NCI-H446 treated with DMSO at 0.1 percent for 48 hours (cell line): ENCODE results near the gene LRRTM4.
"Not testable (repeated sequence)": the region's sequence is repeated elsewhere in the genome, so short reads cannot be mapped to it uniquely, and the experiment has no call there.

Experiments
- DNase-seq: peaks from one replicate; lab custom pipeline; 2025; lab: John Stamatoyannopoulos, UW

Gene LRRTM4

DNA sequence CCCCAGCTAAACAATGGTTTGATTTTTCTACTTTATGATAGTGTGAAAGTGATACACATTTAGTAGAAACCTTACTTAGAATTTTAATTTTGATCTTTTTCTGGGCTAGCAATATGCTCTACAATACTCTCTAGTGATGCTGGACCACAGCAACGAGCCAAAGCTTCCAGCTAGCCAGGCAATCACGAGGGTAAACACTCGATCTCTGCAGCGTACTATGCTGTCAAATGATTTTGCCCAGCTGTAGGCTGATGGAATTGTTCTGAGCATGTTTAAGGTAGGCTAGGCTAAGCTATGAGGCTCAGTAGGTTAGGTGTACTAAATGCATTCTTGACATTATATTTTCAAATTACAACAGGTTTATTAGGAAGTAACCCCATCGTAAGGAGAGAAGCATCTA lies 207.5 kb downstream of the LRRTM4 start:
- DNase-seq: no peak

DNA sequence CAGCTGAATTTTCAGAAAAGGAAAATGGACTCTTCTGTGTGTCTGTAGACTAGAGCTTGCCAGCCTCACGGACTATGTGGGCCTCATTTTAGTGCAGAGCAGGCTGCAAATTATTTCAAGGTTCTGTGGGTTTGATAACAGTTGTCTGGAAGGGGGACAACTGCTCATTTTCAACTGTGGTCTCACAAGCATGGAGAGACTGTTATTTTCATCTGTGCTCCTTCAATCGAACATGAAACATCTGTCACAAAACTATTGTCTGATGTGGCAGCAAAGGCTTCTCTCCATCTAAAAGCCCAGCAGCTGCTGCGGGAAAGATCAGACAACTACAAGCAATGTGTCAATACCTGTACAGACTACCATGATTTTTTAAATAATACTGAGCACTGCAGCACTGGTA lies 211.8 kb downstream of the LRRTM4 start:
- DNase-seq: no peak

DNA sequence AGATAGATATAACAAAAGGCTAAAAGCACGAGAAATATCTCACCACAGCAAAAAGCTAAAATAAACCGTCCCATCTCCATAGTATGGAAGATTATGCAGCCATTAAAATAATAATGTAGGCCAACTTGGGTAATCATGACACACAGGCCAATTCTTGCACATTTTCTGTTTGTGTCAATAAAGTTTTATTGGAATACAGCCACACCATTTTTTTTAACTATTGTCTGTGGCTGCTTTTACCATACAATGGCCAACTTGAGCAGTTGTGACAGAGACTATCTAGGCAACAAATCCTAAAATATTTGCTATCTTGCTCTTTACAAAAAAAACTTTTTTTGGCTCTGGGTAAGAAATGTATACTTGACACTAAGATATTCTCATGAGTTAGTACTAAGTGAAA lies 212.5 kb downstream of the LRRTM4 start:
- no peak for DNase-seq

DNA sequence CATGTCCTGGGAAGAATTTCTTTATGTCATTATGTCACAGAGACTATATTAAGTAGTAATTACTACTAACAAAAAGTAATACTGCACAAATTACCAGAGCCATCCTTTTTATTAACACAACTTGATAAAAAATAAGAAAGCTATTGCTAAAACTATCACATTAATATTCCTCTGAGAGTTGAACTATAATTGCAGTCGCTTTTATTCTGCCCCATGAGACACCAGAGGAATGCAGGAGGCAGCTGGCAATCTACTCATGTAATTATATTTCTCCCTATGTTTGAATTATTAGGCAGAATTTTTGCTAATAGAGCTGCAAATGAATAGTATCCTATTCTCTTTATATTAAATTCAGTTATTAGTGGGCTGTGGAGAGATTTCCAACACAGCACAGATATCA lies 220.7 kb downstream of the LRRTM4 start:
- DNase-seq: no peak

DNA sequence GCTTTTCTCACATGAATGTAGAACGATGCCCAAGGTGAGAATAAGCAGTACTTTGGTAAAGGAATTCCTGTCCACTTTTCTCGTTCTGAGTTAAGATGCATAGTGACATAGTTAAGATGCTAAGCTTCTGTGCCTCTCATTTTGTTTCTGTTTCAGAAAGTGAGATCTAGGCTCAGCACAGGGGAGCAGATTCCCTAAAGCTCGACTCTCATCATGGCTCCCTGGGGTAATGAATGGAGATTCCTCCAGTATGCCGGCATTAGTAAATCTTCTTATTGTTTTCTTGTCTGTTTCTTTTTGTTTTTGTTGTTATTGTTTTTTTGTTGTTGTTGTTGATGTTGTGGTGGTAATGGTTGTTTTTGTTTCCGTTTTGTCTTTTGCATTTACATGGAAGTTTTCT lies 225.4 kb downstream of the LRRTM4 start:
- no peak for DNase-seq

DNA sequence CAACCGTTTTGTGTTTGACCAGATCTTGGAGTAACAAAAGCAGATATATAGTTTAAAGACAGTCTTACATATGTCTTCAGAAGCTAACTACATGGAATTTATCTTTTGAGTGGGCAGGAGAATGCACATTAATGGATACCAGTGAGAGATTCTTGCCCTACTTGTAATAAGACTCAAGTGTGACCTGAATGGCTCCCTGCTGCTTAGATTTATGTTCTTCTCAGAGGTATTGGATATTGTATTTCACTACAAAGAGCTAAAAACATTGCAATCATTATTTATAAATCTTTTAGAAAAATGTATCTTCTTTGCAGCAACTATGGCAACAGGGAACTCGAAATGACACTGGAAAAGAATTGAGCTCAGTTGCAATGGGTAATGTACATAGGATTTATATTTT lies 227.7 kb downstream of the LRRTM4 start:
- no peak for DNase-seq

DNA sequence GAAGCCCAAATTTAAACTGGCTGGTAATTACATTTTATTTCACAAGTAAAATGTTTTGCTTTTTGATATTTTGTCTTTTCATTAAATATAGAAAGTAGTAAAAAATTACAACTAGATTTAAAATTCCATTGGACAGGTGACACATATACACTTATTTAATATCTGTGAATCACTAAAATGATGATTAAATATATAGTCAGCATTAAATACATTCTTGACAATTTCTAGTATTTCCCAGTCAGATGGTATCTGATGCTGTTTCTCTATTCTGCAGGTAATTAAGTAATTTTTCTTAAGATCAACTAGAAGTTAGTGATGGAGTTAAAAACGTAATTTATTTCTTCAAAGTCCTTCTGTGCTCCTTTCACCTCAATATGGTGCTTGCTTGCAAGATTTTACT lies 237.8 kb downstream of the LRRTM4 start:
- DNase-seq: no peak

DNA sequence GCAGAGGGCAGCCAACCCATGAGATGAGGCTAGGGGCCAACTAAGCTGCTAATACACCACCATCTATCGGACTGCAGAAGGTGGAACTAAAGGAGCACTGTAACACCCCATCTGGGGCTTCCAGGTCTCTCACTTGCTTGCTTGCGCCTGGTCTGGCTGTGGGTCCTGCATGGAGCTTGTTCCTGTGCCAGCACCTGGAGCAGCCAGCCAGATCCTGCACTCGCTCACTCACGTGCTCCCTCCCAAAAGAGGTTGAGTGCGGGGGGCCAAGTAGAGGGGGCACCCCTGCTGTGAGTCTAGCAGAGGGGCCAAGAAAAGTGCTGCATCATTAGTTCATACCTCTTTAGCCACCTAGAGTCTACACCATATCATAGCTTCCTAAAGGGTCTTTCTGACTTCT lies 250.9 kb downstream of the LRRTM4 start:
- no peak for DNase-seq

DNA sequence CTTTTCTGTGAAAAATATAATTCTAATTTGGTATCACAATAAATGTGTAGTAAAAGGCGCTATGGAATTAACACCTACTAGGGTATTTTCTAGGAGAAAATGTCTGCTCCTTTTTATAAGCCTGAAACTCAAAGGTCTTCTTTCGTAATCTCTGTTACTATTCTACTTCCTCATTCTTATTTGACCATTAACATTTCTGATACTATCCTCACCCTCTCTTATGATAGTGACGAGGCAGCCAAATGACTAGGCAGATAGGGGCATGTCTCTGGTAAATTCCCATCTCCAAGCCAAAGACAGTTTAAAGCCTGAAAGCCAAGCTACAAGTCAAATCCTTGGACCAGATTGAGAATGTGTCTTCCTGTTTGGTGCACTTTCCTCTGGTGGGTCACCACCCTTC lies 251.7 kb downstream of the LRRTM4 start:
- DNase-seq: no peak

DNA sequence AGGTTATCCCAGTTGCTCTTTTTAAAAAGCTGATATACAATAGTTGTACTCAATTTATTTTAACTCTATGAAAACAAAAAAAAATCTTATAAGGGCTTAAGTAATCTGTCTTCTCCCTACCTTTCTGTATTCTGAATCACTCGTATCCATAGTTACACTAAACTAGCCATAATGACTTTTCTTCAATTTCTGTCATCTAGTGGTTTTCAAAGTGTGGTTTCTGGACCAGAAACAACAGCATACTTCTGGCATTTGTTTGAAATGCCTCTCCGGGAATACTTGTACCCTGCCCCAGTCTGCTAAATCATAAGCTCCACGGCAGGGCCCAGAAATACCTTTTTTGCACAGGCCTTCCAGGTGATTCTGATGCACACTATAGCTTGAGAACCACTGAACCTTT lies 253.6 kb downstream of the LRRTM4 start:
- no peak for DNase-seq

DNA sequence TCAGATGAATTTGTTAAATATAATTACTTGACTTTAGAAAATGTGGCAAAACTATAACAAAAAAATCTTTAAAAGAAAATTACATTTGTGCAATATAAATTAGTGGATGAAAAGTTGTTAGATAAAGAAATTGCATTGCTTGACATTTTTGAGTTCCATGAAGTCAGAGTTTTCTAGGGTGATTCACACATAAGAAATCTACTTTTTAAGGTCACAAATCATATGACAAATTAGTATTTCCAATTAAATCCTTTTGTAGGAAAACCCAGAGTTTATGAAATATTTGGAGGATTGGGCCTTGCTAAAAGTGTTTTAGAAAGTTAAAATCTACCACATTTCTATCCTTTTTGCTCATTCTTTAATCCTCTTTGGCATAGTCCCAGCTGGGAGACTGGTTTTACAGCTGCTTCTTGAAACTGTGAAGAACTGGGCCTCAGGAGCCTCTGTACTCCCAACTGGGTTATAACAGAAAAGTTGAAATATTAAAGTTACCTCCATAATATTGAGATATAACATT lies 289.2 kb downstream of the LRRTM4 start:
- DNase-seq: no peak

DNA sequence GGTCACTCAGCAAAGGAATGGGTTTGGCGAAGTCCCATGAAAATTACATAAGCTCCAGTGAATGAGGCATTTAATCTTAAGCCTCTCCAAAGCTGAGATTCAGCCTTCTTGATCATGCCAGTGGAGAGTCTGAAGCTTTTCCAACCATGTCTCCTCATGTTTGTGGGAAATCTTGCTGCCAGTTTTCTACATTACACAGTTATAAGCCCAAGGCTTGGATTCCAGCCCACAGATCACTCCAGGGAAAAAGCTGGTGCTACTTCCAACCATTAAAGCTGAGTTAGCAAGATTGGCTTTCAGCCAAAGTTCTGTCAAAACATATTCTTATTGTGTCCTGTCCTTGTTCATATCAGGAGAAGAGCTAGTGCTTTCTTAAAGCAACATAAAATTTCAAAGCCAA lies 293.8 kb downstream of the LRRTM4 start:
- DNase-seq: peak; percentile 64

DNA sequence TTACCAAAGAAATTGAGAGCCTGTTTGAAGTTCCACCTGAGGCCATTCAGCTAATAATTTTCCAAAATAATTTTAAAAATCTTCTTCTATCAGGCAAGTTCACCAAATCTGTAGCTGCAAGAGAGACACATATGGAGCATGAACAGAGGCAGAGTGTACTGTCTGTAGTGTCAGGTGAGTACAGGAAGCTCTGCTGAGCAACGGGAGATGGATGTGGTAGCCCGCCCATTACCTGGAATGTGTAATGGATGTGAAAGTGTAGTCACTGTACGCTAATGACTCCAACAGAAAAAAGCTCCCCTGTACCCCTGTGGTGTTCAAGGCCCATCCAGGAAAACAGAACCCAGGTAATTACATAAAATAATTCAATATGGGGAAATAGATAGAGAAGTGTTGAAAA lies 311.5 kb downstream of the LRRTM4 start:
- DNase-seq: no peak

DNA sequence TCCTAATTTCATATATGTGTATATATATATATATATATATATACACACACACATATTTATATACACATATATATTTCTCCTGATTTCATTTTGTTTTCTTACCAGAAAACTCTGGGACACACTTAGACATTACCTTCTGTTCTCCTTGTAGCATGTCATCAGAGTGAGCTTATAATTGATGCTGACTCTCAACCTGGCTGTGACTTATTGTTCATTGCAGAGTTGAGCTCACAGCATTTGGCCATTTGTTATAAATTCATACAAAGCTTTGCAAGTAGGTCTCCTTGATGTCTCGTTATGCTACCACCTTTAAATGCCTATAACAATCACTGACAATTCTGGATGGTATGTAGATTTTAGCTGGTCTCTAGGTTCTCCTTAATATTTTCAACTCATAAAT lies 314.8 kb downstream of the LRRTM4 start:
- DNase-seq: no peak

DNA sequence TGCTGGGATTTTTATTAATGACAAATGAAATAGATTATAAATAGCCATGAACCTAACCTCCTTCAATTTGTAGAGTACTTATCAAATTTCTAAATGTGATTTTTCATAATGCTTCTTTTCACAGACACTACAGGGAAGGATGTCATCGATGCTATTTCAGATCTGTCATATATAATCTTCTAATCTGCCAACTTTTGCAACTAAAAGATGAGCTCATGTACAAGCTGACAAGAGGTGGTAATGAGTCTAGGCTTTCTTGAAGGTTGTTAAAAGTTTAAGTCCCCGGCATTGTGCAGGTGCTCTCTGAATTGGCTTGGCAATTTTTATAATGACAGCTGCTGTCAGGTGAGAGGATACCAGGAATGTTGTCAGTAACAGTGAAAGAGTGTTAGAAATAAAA lies 320.4 kb downstream of the LRRTM4 start:
- DNase-seq: no peak

DNA sequence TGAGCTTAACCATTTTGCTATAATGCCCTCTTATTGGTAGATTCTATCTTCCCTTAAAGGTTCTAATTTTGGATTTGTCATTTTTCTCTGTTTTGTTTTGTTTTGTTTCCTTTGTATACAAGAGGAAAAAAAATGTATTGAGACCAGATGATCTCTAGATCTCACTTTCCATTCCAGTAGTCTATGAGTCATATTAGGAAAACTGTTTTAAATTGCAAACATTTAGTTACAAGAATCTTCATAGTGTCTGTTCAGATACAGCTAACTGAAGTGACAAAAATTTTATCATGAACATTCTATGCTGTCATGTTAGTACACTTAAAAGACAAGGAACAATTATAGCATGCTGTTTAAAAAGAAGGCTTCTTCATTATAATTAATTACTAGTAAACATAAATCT lies 322.8 kb downstream of the LRRTM4 start:
- no peak for DNase-seq

DNA sequence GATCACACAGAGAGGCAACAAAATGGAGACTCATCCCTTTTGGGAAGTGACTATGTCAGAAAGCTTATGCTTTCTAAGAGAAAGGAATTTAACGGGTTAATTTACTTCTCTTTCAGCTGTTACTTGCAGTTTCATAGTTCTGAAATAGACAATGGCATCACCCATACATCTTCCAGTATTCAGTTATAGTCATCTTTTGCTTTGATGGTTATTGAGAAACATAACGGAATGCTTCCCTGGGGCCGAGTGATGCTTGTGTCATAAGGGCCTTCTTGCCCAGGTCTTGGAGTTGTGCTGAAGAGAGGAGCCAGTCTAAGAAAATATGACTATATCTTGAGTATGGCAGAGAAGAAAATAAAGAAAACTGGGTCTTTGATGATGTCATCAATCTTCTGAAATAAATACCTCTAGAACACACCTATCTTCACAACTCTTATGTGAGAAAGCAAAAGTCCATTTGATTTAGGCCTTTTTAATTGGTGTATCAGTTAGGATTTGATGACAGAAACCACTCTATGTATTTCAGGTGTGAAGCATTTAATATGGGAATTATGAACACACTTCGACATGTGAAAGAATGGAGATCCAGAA lies 328.2 kb downstream of the LRRTM4 start:
- DNase-seq: no peak

DNA sequence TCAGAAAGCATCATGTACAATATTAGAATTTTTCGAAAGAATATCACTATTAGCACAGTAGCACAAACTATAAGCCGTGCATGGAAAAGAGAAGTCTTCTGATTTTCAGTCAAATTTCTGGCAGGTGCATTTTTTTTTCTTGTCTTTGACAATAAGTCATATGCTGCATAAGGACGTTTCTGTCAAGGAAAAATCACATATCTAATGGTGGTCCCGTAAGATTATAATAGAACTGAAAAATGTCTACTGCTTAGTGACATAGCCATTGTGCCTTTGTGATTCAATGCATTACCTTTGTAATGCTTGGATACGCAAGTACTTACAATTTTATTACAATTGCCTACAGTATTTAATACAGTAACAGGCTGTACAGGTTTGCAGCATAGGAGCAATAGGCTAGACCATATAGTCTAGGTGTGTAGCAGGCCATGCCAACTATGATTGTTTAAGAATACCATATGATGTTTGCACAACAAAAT lies 329.3 kb downstream of the LRRTM4 start:
- no peak for DNase-seq

DNA sequence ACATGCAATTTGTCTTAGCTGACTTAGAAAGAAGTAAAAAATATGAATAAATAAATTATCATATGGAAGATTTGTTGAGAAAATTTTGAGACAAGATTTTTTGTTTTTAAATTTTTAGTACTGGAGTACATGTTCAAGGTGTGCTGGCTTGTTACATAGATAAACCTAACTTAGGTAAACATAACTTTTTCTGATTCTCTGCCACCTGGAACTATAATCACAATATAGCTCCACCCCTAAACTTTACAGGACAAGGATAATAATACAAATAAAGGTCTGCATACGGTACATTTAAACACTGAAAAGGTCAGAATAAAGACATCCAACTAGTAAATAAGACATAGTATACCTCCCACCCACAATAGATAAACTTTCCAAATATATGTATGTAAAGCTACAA lies 330.5 kb downstream of the LRRTM4 start:
- no peak for DNase-seq

DNA sequence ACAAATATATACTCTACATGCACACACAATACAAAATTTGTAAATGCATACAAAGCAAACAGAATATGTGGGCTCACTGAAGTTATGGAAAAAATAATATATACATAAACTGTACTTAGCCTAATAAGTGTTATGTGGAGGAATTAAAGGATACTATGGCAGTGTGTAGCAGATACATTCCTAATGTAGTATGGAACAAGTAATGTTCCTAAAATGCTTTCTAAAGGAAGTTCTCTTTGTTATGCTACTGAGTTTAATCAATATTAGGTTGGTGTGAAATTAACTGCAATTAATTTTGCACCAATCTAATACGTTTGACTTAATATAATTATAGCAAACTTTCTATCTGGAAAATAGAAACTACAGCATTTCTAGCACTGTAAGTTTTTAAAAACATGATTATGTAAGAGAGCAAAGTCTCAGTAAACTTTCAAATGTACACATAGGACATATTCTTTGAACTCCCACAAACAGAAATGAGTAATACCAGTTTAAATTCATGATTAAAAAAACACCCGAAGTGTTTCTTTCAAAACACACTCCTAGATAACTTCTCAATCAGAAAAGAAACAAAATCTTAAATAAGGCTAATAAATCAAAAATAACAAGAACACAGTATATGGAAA lies 331.3 kb downstream of the LRRTM4 start:
- no peak for DNase-seq

DNA sequence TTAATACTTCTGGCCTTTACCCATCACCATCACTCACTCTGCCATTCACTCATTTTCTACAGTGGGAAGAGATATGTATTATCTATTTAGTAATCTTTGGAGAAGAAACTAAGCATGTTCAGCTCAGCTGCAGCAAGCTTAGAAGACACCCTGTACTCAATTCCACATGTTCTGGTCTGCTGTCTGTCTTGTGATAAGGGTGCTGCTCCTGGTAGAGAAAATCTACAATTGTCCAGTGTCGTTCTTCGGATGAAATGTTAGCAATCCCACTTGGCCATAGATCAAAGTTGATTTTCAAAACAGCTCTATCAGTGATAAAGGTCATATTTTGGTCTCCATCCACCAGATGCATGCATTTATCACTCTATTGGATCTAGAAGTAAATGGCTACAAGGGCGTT lies 337.1 kb downstream of the LRRTM4 start:
- DNase-seq: no peak

DNA sequence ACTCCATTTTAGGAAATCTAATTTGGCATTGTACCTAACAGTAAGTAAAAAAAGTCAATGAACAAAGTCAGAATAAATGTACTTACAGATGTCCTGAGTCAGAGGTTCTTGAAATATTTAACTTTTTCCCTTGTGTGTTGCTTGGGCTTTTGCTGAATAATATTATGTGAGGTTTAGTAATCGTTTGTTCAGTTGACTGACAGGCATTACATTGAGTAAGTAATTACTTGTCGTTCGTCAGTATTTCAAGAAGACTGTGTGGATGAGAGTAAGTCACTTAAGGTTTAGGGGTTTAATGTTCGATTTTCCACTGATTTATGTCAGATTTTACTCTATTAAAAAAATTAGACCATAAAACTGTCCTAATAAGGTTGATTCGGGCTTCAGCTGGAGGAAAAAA lies 342.9 kb downstream of the LRRTM4 start:
- no peak for DNase-seq

DNA sequence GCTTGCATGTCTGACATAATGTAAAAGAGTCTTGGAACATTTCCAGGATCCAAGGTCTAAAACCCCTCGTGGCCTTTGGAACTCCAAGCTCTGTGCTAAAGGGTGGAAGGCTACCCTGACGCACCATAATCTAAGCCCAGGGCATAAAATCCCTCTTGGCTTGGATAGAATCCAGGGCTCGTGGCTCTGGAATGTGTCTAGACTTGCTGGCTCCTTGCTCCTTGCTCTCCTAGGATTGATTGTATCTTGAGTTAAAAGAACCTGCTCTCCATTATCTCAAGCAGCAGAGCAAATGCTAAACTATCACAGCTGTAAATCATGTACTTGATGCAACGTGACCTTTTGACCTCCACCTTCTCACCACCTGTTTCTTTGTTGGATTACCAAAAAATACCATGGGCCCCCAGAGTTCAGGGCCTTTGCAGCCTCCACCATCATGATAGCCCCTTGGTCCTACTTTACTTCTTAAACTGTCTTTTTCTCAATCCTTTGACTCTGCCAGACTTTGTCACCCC lies 346.9 kb downstream of the LRRTM4 start:
- not testable (repeated sequence) for DNase-seq

DNA sequence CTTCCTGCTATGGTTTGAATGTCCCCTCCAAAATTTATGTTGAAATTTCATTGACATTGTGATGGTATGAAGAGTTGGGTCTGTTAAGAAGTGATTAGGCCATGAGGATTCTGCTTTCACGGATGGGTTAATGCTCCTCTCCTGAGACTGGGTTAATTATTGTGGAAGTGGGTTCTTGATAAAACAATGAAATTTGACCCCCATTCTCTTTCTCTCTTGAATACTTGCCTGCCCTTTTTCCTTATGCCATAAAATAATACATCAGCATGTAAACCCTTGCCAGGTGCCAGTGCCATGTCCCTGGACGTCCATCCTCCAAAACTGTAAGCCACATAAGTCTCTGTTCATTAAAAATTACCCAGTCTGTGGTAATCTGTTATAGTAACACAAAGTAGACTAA lies 352.8 kb downstream of the LRRTM4 start:
- DNase-seq: no peak
